Stimulated activated CD4-positive, alpha-beta T cell treated with anti-CD3 and anti-CD28 coated beads, TNF-alpha, amount 100 ng/mL, for 1 hour (primary cell): ENCODE results near the gene GRHL3.
A peak's percentile ranks its signal among the peaks of the same experiment; 100 is the strongest.

Experiments
- DNase-seq, 3 donors: peaks; one replicate each; pipeline ENCODE4 v3.0.0-alpha.2; 2020; ENCODE audit warnings: low read depth in 3 of 3, low spot score in 1 of 3

Gene GRHL3

GRCh38 chr1:24391882-24392603 is 72.9 kb downstream of the GRHL3 start:
- peak in 2 of 3 donors; percentile 24 to 36 for DNase-seq

DNA sequence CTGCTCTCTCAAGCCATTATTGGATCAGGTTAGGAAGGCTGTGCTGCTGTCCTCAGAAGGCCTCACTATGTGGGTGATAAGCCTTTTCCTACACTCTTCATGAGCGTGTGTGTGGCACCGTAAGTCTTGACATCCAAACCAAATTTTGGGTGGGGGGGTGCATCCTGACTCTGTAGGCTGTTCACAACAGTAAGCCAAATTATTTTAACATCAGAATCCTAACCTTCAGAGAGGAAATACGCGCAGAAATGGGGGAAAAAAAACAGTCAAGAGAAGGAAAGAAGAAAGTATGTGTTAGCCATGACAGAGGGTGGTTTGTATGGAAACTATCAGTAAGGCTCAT is 73.4 kb downstream of the GRHL3 start:
- DNase-seq: no peak

DNA sequence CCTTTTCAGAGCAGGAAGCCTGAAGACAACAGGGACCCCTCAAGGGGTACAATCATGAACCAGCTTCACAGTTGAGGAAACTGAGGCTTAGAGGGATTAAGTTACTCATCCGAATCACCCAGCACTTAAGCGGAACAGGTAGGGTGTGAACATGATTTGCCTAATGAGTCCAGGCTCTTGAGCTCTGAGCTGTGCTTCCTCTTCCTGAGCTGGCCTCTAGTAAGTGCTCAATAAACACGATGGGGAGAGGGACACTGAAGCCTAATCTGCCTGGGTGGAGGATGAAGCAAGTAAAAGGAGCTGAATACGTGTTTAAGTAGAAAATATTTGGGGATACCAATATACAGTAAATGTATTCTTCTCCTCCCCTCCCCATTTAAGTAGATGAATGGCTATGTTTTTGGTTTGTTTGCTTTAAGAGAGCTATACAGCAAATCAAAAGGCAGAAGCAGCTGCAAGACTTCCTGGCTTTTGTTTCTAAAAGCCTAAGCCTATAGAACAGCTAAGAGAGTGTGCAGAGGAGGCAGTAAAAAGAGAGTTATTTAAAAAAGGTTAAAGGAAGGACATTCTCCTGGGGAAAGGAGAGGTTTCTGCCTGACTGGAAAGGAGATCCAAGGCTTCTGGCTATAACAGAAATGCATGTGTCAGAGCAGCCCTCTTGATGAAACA is 74.0 kb downstream of the GRHL3 start:
- no peak for DNase-seq

DNA sequence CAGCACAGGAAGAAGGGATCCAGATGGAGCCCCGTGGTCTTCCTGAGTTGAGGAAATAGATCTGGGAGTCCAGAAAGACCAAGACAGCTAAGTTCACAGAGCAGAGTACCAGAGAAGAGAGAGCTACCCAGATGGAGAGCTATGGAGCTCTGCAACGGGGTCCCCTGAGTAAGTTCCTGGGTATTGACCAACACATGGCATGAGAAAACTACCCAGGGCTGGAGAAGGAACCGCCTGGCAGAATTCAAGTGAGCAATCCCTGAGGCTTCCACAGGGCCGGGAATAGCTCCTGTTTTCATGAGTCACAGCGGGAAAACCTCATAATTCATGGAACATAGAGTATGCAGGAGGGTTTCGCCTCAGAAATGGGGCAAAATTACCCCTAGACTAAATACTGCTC is 74.7 kb downstream of the GRHL3 start:
- DNase-seq: no peak

DNA sequence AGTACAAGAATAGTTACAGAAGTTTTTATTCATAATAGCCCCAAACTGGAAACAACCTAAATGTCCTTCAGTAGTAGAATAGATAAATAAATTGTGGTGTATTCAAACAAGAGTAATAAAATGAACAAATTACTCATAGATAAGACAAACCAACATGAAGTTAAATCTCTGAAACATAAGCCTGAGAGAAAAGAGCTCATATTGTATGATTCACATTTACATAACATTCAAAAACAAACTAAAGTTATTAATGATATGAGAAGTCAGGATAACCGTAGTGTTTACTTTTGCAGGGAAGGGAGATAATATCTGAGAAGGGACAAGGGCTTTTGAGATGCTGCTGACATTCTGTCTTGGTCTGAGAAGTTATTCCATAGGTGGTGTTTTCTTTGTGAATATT is 80.9 kb downstream of the GRHL3 start:
- no peak for DNase-seq

GRCh38 chr1:24403806-24404205 is 84.6 kb downstream of the GRHL3 start:
- no peak for DNase-seq
